C4-2B (cell line): ENCODE data around the gene NR1D2.

Experiments
- CTCF ChIP-seq: fragments of 450-650 bp; conservative IDR thresholded peaks from 2 replicates; pipeline ENCODE4 v1.5.1; 2017; ENCODE audit warnings: mild to moderate bottlenecking
- ZFX ChIP-seq: fragments of 450-650 bp; IDR thresholded peaks from 2 replicates; pipeline ENCODE4 v1.6.1; 2017

GRCh38 chr3:23956701-23957100 lies 11.6 kb downstream of the NR1D2 start:
- no peak for TF ChIP-seq CTCF
- no peak for TF ChIP-seq ZFX
